ENCODE measurements around the gene ANGPTL2. TPM values are rescaled to one million over a fixed set of nuclear protein-coding genes. Genes with fewer than 3 reads are reported as not detected.

Gene ANGPTL2
- polyA plus RNA-seq, 2 of the 4 experiments (the other 2 are of a cell fraction), result 0.06 TPM; not detected in 1

- ATAC-seq (no peak), FAIRE-seq (no peak), DNase-seq (ENCODE audit: low read depth in 1 of 2, low spot score in 1 of 2) (no peak)
- WGBS (ENCODE audit: missing lambda C conversion rate), result 77% methylated on average over 6 of the region's 6 CpGs
- no peaks in the 10 kb centered on the region for H3K4me1 ChIP-seq
- POLR2A ChIA-PET, result no interaction called here
- H3K9me3 ChIP-seq, result no peaks in the 10 kb centered on the region
- H3K4me2 ChIP-seq, result no peak overlapping the region
- no peak overlapping the region for H3K27ac ChIP-seq
- TF ChIP-seq EHMT2 (IDR thresholded peaks at IDR 0.05; ENCODE audit: low read depth) (no peak), MAZ (IDR thresholded peaks at IDR 0.05; ENCODE audit: borderline replicate concordance, low read depth, low read length) (no peak), FOXS1 (CRISPR knock-in tag; IDR thresholded peaks at IDR 0.05) (no peak)
- TF ChIP-seq, protein P1, sequence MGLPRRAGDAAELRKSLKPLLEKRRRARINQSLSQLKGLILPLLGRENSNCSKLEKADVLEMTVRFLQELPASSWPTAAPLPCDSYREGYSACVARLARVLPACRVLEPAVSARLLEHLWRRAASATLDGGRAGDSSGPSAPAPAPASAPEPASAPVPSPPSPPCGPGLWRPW (IDR thresholded peaks at IDR 0.05), result no peak
- H3K4me3 ChIP-seq, result no peak overlapping the region
- CTCF ChIA-PET, result interaction anchor here (0.7 kb wide), 1 partner anchor 30 kb away, joined by 3 read pairs; no protein-coding TSS in a partner anchor
Observed at GRCh38 chr9:127087411-127087810, 35.0 kb downstream of the ANGPTL2 start.

DNA sequence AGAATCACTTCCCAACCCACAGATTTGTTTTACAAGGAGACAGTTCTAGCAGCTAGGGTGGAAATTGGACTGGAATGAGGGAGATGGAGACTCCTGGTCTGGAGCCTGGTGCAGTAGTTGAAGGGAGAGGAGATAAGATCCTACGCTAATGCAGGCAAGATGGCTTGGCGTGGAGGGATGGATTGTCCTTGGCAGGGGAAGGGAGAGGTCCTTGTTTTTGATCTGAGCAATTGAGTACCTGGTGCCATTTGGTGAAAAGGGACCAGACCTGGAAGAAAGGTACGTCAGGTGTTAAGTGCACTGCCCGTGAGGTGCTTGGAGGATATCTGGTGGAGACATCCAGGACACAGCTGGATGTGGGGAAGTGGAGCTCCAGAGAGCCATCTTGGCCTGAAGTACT is 35.7 kb downstream of the ANGPTL2 start:
- no peaks in the 10 kb centered on the region for H3K9me3 ChIP-seq
- no peaks in the 10 kb centered on the region for H3K4me1 ChIP-seq
- ChIA-PET POLR2A (no interaction called here), CTCF (no interaction called here)
- no peak overlapping the region for H3K4me3 ChIP-seq
- H3K4me2 ChIP-seq, result no peak overlapping the region
- 96% methylated on average over 4 of the region's 4 CpGs for WGBS (ENCODE audit: missing lambda C conversion rate)
- DNase-seq (ENCODE audit: low read depth in 1 of 2, low spot score in 1 of 2) (no peak), FAIRE-seq (no peak), ATAC-seq (no peak)
- TF ChIP-seq CBX2 (IDR thresholded peaks at IDR 0.05; ENCODE audit: borderline replicate concordance, low read depth), result no peak
- TF ChIP-seq FOXS1 (CRISPR knock-in tag; IDR thresholded peaks at IDR 0.05), result no peak
- TF ChIP-seq RARB (CRISPR knock-in tag; IDR thresholded peaks at IDR 0.05), result no peak
- TF ChIP-seq, protein P2, sequence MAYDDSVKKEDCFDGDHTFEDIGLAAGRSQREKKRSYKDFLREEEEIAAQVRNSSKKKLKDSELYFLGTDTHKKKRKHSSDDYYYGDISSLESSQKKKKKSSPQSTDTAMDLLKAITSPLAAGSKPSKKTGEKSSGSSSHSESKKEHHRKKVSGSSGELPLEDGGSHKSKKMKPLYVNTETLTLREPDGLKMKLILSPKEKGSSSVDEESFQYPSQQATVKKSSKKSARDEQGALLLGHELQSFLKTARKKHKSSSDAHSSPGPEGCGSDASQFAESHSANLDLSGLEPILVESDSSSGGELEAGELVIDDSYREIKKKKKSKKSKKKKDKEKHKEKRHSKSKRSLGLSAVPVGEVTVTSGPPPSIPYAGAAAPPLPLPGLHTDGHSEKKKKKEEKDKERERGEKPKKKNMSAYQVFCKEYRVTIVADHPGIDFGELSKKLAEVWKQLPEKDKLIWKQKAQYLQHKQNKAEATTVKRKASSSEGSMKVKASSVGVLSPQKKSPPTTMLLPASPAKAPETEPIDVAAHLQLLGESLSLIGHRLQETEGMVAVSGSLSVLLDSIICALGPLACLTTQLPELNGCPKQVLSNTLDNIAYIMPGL (CRISPR knock-in tag; IDR thresholded peaks at IDR 0.05; ENCODE audit: borderline replicate concordance), result no peak
- no peak for TF ChIP-seq RFX5 (IDR thresholded peaks at IDR 0.05)
- TF ChIP-seq, protein P3, sequence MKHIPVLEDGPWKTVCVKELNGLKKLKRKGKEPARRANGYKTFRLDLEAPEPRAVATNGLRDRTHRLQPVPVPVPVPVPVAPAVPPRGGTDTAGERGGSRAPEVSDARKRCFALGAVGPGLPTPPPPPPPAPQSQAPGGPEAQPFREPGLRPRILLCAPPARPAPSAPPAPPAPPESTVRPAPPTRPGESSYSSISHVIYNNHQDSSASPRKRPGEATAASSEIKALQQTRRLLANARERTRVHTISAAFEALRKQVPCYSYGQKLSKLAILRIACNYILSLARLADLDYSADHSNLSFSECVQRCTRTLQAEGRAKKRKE (CRISPR knock-in tag; IDR thresholded peaks at IDR 0.05; ENCODE audit: low read depth), result no peak
- no peak for TF ChIP-seq HEYL (CRISPR knock-in tag; IDR thresholded peaks at IDR 0.05)
- no peak for TF ChIP-seq POLR2AphosphoS2 (conservative IDR thresholded peaks at IDR 0.05; ENCODE audit: low read length)
- no peak for TF ChIP-seq SREBF2 (IDR thresholded peaks at IDR 0.05)
- TF ChIP-seq BHLHE40 (IDR thresholded peaks at IDR 0.05; ENCODE audit: low read depth, low read length), result no peak
- TF ChIP-seq HOXA7 (CRISPR knock-in tag; IDR thresholded peaks at IDR 0.05), result no peak
- no peak for TF ChIP-seq EHMT2 (IDR thresholded peaks at IDR 0.05; ENCODE audit: low read depth)
- no peak for TF ChIP-seq HDAC2 (IDR thresholded peaks at IDR 0.05)
- TF ChIP-seq NFE2L2 (conservative IDR thresholded peaks at IDR 0.05; ENCODE audit: low read length), result no peak
- no peak for TF ChIP-seq NPAS2 (CRISPR knock-in tag; IDR thresholded peaks at IDR 0.05; ENCODE audit: borderline replicate concordance)
- no peak overlapping the region for H3K27ac ChIP-seq

DNA sequence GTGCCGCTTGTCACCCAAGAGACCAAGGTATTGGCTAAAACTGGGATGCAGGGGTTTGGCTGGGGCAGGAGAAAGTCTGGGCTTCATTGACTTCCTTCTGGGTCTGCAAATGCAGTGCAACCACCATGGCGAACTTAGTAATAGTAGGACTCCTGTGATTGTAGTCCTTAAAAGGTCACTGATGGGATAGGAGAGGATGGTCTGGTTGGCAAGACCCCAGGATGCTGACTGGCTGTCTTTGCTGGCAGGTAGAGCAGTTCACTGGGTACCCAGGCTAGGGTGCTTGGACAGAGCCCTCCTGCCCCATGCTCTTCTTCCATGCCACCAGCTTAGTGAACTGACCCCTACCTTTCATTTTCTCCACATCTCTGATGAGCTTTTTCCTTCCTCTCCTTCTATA is 37.2 kb downstream of the ANGPTL2 start:
- ChIA-PET POLR2A (no interaction called here), CTCF (interaction anchor here (0.7 to 1.6 kb wide), 2 partner anchors 16 to 530 kb away, joined by 3 to 4 read pairs; no protein-coding TSS in a partner anchor)
- FAIRE-seq, result no peak
- H3K27ac ChIP-seq, result no peak overlapping the region
- no peak overlapping the region for H3K4me2 ChIP-seq
- H3K4me1 ChIP-seq, result no peaks in the 10 kb centered on the region
- TF ChIP-seq CEBPB (IDR thresholded peaks at IDR 0.05) (no peak), CTCF (IDR thresholded peaks at IDR 0.05) (no peak), HOXB13 (CRISPR knock-in tag; IDR thresholded peaks at IDR 0.05; ENCODE audit: low read depth) (no peak), ZC3H11A (IDR thresholded peaks at IDR 0.05) (no peak), CBX8 (IDR thresholded peaks at IDR 0.05) (no peak), HEYL (CRISPR knock-in tag; IDR thresholded peaks at IDR 0.05) (no peak), TFCP2L1 (CRISPR knock-in tag; IDR thresholded peaks at IDR 0.05) (no peak), HDAC2 (IDR thresholded peaks at IDR 0.05) (no peak), MYC (IDR thresholded peaks at IDR 0.05; ENCODE audit: borderline replicate concordance, low read length) (no peak)
- no peak for ATAC-seq
- H3K9me3 ChIP-seq, result no peaks in the 10 kb centered on the region
- DNase-seq (ENCODE audit: low read depth in 1 of 2, low spot score in 1 of 2), result no peak
- H3K4me3 ChIP-seq, result no peak overlapping the region
- WGBS (ENCODE audit: missing lambda C conversion rate), result 87% methylated on average over 2 of the region's 2 CpGs

All from A549 (cell line).